Calu3 (cell line): ENCODE data around the gene DENND5A. TPM values are rescaled to one million over a fixed set of nuclear protein-coding genes. Genes with fewer than 3 reads are reported as not detected.
"Not testable (repeated sequence)": the region's sequence is repeated elsewhere in the genome, so short reads cannot be mapped to it uniquely, and the experiment has no call there.

ENCODE experiments used
- BruUV-seq: library from RNA; stranded (reverse); fragments of 400-500 nt; replicated peaks from 2 replicates; lab custom pipeline; 2021; lab: Mats Ljungman, UMichigan
- CTCF ChIA-PET: fragments of 300-600 bp; sonication (Branson Sonifier 250); formaldehyde crosslinking; loops from one replicate; lab custom pipeline; 2022; ENCODE audit warnings: antibody characterized with exemption; lab: Charles Lee
- DNase-seq: peaks from one replicate; pipeline ENCODE4 v3.0.0; 2022
- H3K27ac Mint-ChIP-seq: one replicate; pipeline ENCODE4 v1.8.0; 2022; ENCODE audit warnings: mixed read lengths; ENCODE audit not compliant: unreplicated experiment
- H3K27me3 Mint-ChIP-seq: one replicate; pipeline ENCODE4 v1.8.0; 2022; ENCODE audit warnings: mixed read lengths; ENCODE audit not compliant: unreplicated experiment
- H3K36me3 Mint-ChIP-seq: one replicate; pipeline ENCODE4 v1.8.0; 2022; ENCODE audit warnings: mild to moderate bottlenecking, moderate library complexity, mixed read lengths; ENCODE audit not compliant: insufficient read depth, unreplicated experiment
- H3K4me1 Mint-ChIP-seq: one replicate; pipeline ENCODE4 v1.8.0; 2022; ENCODE audit warnings: mild to moderate bottlenecking, low read depth, mixed read lengths; ENCODE audit not compliant: unreplicated experiment
- H3K4me3 Mint-ChIP-seq: one replicate; pipeline ENCODE4 v1.8.0; 2022; ENCODE audit warnings: mild to moderate bottlenecking, low read depth, moderate library complexity, mixed read lengths; ENCODE audit not compliant: unreplicated experiment
- H3K9me3 Mint-ChIP-seq: one replicate; pipeline ENCODE4 v1.8.0; 2022; ENCODE audit warnings: low read depth, mixed read lengths; ENCODE audit not compliant: unreplicated experiment
- CTCF ChIP-seq: fragments of 200-600 bp; IDR thresholded peaks from one replicate; pipeline ENCODE4 v1.8.0; 2022; ENCODE audit warnings: antibody characterized with exemption; ENCODE audit not compliant: unreplicated experiment
- intact Hi-C: fragments of 100-400 bp; cut with micrococcal nuclease; formaldehyde crosslinking; loops from one replicate; pipeline ENCODE4 v1.10.0; 2022; ENCODE audit not compliant: unreplicated experiment
- total RNA-seq: library from RNA; stranded (reverse); gene quantifications from 2 replicates; pipeline ENCODE4 v1.2.3, GENCODE V29; 2022

The DENND5A gene
- total RNA-seq, 1 experiment from 2014 or later: 40.0 TPM

DNA sequence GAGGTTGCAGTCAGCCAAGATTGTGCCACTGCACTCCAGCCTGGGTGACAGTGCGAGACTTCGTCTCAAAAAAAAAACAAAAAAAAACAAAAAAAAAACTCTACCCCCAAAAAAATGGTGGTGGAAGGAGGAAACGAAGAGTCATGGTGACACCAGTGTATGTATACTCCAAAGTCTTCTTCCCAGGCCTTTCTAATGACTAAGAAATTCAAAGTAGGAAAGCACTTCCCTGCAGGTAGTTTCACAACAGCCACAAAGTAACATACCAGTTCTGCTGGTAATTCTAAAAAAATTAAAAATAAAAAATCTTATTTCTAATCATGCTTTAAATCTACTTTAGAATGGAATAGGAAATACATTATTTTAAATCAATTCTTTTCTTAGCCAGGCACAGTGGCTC lies 72.6 kb downstream of the DENND5A start:
- CTCF ChIA-PET: no interaction called here
- Mint-ChIP-seq H3K27me3 (no peaks in the 10 kb centered on the region), H3K4me3 (no peak overlapping the region), H3K4me1 (no peaks in the 10 kb centered on the region), H3K36me3 (no peaks in the 10 kb centered on the region), H3K27ac (no peak overlapping the region), H3K9me3 (no peaks in the 10 kb centered on the region)
- BruUV-seq: no TSS peak
- intact Hi-C loops: no loop called here
- TF ChIP-seq CTCF: no peak
- no peak for DNase-seq

DNA sequence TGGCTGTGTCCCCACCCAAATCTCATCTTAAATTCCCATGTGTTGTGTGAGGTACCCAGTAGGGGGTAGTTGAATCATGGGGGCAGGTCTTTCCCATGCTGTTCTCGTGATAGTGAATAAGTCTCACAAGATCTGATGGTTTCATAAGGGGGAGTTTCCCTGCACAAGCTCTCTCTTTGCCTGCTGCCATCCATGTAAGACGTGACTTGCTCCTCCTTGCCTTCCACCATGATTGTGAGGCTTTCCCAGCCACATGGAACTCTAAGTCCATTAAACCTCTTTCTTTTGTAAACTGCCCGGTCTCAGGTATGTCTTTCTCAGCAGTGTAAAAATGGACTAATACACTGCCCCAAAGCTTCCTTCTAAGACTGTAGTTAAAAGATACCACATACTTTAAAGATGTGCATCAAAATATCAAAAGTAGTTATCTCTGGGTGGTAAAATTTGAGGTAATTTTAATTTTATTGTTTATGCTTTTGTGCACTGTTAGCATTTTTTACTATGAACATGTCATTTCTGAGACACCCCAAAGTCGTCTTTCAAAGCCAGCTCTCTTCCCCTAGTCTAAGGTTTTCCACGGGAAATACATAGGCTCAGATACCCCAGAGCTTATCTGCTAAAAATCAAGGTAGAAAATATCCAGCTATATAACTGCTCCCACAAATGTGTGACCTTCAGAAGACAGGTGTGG lies 74.7 kb downstream of the DENND5A start:
- H3K4me1 Mint-ChIP-seq, H3K36me3 Mint-ChIP-seq, H3K4me3 Mint-ChIP-seq, H3K27me3 Mint-ChIP-seq, intact Hi-C loops, H3K9me3 Mint-ChIP-seq, CTCF ChIA-PET, H3K27ac Mint-ChIP-seq, BruUV-seq, DNase-seq: not testable (repeated sequence)

GRCh38 chr11:9188860-9189259 lies 76.3 kb downstream of the DENND5A start:
- H3K4me1 Mint-ChIP-seq, intact Hi-C loops, H3K36me3 Mint-ChIP-seq, DNase-seq, H3K27me3 Mint-ChIP-seq, H3K9me3 Mint-ChIP-seq, H3K27ac Mint-ChIP-seq, BruUV-seq, H3K4me3 Mint-ChIP-seq, CTCF ChIA-PET: not testable (repeated sequence)

DNA sequence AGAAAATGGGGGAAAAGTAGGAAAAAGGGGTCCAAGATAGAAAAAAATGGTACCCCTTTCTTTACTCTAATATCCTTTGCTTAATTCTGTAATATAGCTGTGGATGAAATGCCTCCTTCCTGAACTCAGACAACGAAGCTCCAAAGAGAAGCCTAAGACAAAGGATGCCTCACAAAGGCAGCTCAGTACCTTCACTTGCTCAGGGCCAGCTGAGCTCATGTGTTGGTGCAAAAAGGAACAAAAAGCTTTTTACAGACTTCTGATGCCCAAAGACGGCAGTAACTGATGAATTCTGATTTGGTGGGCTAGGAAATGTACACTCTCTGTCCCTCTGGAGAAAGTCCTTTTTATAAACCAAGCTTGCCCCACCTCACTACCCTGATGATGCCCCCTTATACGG lies 77.5 kb downstream of the DENND5A start:
- H3K4me3 Mint-ChIP-seq: no peak overlapping the region
- no peaks in the 10 kb centered on the region for H3K4me1 Mint-ChIP-seq
- CTCF ChIA-PET: no interaction called here
- DNase-seq: no peak
- no peaks in the 10 kb centered on the region for H3K27me3 Mint-ChIP-seq
- H3K9me3 Mint-ChIP-seq: no peaks in the 10 kb centered on the region
- H3K36me3 Mint-ChIP-seq: no peaks in the 10 kb centered on the region
- no peak overlapping the region for H3K27ac Mint-ChIP-seq
- intact Hi-C loops: no loop called here
- TF ChIP-seq CTCF: no peak
- no TSS peak for BruUV-seq

- Mint-ChIP-seq H3K4me1 (no peaks in the 10 kb centered on the region), H3K27me3 (no peaks in the 10 kb centered on the region), H3K36me3 (no peaks in the 10 kb centered on the region), H3K27ac (no peak overlapping the region), H3K9me3 (no peaks in the 10 kb centered on the region), H3K4me3 (no peak overlapping the region)
- CTCF ChIA-PET: no interaction called here
- BruUV-seq: no TSS peak
- TF ChIP-seq CTCF: no peak
- intact Hi-C loops: no loop called here
- DNase-seq: no peak
These were observed 80.6 kb downstream of the DENND5A start for GRCh38 chr11:9184516-9184915.
